GM12873 (cell line): ENCODE measurements around the gene TARS1.

Experiments used
- TF ChIP-seq, protein P1 (sequence below): IDR thresholded peaks from 2 replicates; pipeline ENCODE4 v1.5.1; 2012; ENCODE audit warnings: low read depth, mild to moderate bottlenecking, moderate library complexity, low read length, control low read depth; ENCODE audit not compliant: insufficient read depth; ENCODE audit errors: missing control alignments

Gene TARS1

DNA sequence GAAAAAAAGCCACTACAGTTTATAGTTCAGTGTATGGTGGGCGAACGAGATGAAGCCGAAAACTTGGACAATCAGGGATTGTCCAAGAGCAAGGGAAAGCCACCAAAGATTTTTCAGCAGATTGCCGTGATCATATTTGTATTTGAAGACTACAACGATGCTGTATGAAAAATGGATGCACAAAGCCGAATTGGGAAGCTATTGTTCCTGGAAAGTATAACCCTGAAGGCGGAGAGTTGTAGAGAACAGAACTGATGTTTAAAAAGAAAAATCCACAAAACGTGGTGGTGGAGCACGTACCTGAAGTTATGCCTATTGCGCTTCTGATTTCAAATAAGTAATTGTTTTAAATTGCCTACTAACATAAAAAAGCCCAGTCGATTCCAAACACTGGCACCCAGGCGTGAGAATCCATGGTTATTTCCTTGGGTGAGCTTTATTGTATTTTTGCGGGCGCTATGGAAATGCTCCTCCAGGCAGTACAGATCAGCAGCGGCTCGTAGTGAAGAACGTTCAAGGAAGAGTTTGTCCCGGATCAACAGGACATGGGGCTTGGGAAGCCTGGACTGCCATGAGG, 772 bp upstream of the TARS1 start:
- TF ChIP-seq, protein P1, sequence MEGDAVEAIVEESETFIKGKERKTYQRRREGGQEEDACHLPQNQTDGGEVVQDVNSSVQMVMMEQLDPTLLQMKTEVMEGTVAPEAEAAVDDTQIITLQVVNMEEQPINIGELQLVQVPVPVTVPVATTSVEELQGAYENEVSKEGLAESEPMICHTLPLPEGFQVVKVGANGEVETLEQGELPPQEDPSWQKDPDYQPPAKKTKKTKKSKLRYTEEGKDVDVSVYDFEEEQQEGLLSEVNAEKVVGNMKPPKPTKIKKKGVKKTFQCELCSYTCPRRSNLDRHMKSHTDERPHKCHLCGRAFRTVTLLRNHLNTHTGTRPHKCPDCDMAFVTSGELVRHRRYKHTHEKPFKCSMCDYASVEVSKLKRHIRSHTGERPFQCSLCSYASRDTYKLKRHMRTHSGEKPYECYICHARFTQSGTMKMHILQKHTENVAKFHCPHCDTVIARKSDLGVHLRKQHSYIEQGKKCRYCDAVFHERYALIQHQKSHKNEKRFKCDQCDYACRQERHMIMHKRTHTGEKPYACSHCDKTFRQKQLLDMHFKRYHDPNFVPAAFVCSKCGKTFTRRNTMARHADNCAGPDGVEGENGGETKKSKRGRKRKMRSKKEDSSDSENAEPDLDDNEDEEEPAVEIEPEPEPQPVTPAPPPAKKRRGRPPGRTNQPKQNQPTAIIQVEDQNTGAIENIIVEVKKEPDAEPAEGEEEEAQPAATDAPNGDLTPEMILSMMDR = no peak

DNA sequence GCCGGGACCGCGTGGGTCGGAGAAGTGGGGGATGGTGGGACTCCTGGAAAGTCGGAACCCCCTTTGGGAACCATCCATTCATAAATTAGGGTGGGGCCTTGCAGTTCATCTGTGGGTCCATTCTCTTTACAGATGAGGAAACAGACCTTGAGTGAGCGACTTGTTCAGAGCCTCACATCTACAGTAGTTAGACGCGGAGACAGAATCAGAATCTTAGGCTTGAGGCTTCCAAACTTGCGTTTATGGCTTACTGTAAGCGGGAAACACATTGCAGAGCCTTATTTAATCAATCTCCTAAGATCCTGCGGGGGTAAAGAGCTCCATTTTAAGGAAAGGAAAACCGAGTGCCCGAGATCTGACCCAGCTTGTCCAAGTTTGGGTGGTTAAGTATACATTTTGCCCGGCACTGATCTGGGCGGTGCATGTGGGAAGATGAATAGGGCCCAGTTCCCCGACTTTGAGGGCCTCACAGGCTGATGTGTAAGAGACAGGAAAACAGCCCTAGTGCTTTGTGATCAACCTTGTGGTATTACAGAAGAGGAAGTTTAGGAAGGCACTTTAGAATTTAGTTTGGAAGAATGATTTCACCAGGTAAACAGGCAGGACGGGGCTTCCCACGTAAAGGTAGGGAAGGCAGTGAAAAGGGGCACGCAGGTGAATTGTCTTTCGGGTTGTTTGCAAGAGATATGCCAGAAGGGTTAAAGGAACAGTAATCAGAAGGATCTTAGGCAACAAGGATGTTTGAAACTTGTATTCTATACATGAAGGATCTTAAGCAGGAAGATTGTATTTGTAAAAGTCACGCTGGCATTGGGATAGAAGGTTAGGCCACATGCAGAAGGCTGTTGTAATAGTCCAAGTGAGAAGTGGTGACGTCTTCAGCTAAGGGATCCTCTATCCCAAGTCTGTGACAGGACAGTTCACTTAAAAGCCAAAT, 744 bp downstream of the TARS1 start:
- TF ChIP-seq, protein P1 = no peak

DNA sequence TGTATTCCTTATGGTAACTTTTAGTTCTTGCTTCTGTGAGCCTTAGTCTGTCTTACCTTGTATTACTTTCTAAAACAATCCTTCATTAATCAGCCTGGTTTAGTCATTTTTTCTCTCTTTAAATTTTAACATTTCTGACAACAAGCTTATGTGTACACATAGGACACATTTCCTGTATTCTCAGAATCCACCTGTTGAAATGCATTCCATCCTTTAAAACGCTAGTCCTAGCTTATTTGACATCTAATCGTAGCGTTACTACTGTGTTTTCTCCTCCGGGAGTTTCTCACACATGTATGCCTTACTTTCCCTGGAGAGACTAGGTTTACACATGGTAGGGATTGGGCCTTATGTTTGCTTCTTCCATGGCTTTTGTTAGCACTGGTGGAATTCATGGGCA, 3.8 kb downstream of the TARS1 start:
- TF ChIP-seq, protein P1 = no peak

DNA sequence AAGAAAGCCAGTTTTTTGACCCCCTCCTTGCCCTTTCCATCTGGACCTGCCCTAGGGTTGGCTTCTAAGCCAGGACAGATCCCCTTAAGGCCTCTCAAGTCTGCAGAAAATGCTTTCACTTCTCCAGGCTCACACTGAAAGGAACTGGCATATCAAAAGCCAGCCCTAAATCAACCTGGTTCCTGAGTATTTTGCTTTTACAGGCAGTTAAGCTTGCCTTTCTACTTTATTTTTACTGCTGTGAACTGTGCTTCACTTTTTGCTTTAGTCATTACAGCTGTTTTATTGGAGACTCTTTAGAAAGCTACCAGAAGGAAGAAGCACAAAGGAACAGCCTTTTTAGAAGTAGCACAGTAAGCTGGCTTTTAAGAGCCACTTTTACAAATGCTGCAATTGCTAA, 5.0 kb downstream of the TARS1 start:
- TF ChIP-seq, protein P1 = no peak

DNA sequence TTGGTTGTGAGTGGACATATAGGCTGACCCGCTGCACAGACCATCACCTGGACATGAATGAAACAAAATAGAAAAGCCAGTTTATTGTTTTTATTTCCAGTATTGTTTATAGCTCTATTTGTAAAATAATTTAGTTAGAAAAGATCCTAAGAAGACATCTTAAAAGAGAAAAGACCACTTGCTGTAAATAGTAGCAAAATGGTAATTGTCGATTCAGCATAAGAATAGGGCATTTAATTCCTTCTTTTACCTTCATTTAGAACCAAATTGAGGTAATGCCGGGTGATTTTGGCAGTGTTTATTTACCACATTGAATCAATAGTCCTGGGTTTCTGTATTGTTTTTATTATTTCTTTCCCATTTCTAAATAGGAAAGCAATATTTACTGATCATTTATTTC, 7.4 kb downstream of the TARS1 start:
- TF ChIP-seq, protein P1 = no peak

DNA sequence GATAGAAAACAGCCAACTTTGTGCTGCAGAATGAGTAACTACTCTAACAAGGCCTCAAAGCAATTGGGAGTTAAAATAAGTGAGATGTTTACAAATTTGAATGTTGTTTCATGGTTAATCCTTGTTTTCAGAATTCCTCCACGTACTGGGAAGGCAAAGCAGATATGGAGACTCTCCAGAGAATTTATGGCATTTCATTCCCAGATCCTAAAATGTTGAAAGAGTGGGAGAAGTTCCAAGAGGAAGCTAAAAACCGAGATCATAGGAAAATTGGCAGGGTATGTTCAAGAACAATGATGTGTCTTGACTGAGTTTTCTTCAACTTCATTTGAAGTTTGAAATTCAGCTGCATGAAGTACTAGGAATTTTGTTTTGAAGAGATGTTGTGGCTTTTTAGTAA, 16.4 kb downstream of the TARS1 start:
- TF ChIP-seq, protein P1 = no peak

DNA sequence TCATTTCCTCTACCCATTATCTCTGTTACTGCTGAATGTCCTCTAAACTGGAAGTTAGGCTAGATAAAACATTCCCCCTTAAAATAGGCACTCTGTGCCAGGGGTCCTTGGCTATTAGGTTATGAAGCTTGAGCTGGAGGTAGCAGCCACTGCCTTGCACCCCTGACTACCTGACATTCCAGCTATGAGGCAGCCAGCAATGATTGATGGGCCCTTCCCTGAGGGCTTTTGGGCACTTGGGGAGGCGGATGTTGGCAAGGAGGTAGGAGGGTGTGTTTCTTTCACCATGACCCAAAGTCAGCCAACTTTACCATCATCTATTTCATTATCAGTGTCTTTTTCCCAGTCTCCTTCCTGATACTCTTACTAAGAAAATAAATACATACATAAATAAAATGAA, 17.1 kb downstream of the TARS1 start:
- TF ChIP-seq, protein P1 = no peak
